ENCODE results near the gene NOS1. TPM values are rescaled to one million over a fixed set of nuclear protein-coding genes. Genes with fewer than 3 reads are reported as not detected.
"Not testable (repeated sequence)": the region's sequence is repeated elsewhere in the genome, so short reads cannot be mapped to it uniquely, and the experiment has no call there.

Gene NOS1
- total and polyA plus RNA-seq, 4 donors = 1.2 to 7.0 (median 3.4) TPM

DNA sequence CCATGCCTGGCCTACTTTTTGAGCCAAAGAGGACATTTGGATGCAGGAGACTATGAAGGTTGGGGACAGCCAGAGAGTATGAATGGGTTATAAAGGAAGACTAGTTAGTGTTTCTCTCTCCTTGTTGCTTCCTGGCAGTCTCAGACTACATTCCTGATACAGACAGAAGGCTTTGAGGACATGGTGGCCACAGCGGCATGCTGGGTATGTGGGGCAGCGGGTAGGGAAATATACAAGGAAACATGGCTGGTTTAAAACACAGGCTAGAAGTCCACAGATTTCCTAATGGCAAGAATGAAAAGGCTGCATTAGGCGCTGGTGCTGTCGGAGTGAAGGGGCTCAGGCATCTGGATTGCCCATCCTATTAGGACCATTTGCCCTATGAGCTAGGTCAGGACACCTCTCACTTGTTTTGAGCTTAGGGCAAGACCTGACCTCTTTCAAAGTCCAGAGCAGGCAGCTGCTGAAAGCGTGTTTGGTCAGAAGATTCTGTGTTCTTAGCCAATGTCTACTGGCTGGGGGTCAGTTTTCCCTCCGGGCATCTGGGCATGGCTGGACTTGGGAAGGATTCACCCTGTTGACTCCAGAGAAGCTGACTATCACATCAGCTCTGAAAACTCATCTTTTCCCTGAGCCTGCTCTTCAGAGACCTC, 151.0 kb downstream of the NOS1 start:
- no peaks in the 10 kb centered on the region for H3K9me3 ChIP-seq (ENCODE audit: control insufficient read depth, insufficient read depth, low read length)
- no peaks in the 10 kb centered on the region for H3K27me3 ChIP-seq (ENCODE audit: control insufficient read depth, insufficient read depth, low read length)
- DNase-seq (ENCODE audit: low read depth in 4 of 6, low spot score in 6 of 6) = no peak
- no peak overlapping the region for H3K27ac ChIP-seq (ENCODE audit: low read depth, low read length)
- H3K36me3 ChIP-seq (ENCODE audit: control insufficient read depth, insufficient read depth, low read length) = no peaks in the 10 kb centered on the region
- no peaks in the 10 kb centered on the region for H3K4me1 ChIP-seq (ENCODE audit: control insufficient read depth, insufficient read depth, low read length)
- WGBS (ENCODE audit: insufficient coverage) = 78% methylated on average over 6 of the region's 6 CpGs
- H3K4me3 ChIP-seq (ENCODE audit: low read depth, low read length) = no peak overlapping the region

DNA sequence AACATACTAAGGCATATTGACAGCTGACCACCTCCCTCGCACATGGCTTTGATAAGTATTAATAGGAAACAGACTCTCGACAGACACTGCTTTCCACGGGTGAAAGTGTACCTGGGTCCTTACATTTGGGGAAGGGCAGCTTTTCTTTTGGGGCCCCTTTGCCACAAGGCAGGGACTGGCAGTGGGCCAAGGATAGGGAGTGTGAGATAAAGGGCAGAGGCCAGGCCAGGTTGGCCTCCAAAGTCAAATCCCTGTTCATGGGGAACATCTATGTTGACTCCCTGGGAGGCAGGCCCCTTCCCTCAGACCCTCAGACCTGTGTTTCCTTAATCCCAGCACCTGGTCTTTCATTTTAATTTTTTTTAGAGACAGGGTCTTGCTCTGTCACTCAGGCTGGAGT, 151.8 kb downstream of the NOS1 start:
- 77% methylated on average over 2 of the region's 3 CpGs for WGBS (ENCODE audit: insufficient coverage)

GRCh38 chr12:117208811-117209455, 152.5 kb downstream of the NOS1 start:
- 81% methylated on average over 12 of the region's 13 CpGs for WGBS (ENCODE audit: insufficient coverage)
- no peaks in the 10 kb centered on the region for H3K27me3 ChIP-seq (ENCODE audit: control insufficient read depth, insufficient read depth, low read length)
- no peak overlapping the region for H3K4me3 ChIP-seq (ENCODE audit: low read depth, low read length)
- H3K9me3 ChIP-seq (ENCODE audit: control insufficient read depth, insufficient read depth, low read length) = no peaks in the 10 kb centered on the region
- no peak for DNase-seq (ENCODE audit: low read depth in 4 of 6, low spot score in 6 of 6)
- H3K36me3 ChIP-seq (ENCODE audit: control insufficient read depth, insufficient read depth, low read length) = no peaks in the 10 kb centered on the region
- H3K27ac ChIP-seq (ENCODE audit: low read depth, low read length) = no peak overlapping the region
- H3K4me1 ChIP-seq (ENCODE audit: control insufficient read depth, insufficient read depth, low read length) = no peaks in the 10 kb centered on the region

More for the DNA sequence above, 151.8 kb downstream of the NOS1 start:
- no peaks in the 10 kb centered on the region for H3K27me3 ChIP-seq (ENCODE audit: control insufficient read depth, insufficient read depth, low read length)
- DNase-seq (ENCODE audit: low read depth in 4 of 6, low spot score in 6 of 6) = no peak
- H3K9me3 ChIP-seq (ENCODE audit: control insufficient read depth, insufficient read depth, low read length) = no peaks in the 10 kb centered on the region
- H3K4me3 ChIP-seq (ENCODE audit: low read depth, low read length) = no peak overlapping the region
- no peak overlapping the region for H3K27ac ChIP-seq (ENCODE audit: low read depth, low read length)
- no peaks in the 10 kb centered on the region for H3K36me3 ChIP-seq (ENCODE audit: control insufficient read depth, insufficient read depth, low read length)
- H3K4me1 ChIP-seq (ENCODE audit: control insufficient read depth, insufficient read depth, low read length) = no peaks in the 10 kb centered on the region

DNA sequence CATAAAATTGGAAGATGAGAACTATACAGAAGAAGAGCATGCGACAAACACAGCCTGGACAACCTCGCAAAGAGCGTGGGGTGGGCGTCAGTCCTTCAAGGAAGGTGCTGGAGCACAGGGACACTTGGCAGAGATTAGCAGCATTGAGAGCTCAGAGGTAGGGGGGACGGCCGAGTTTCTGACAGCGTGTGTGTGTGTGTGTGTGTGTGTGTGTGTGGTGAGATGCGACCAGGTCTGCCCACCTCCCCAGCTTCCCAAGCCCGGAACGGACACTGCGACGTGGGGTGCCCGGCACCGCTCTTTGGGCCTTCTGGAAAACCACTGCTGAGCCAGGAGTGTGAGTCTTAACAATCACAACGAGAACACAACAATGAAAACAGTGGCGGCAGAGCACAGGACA, 153.2 kb downstream of the NOS1 start:
- no peak overlapping the region for H3K4me3 ChIP-seq (ENCODE audit: low read depth, low read length)
- no peak overlapping the region for H3K27ac ChIP-seq (ENCODE audit: low read depth, low read length)
- H3K9me3 ChIP-seq (ENCODE audit: control insufficient read depth, insufficient read depth, low read length) = no peaks in the 10 kb centered on the region
- H3K4me1 ChIP-seq (ENCODE audit: control insufficient read depth, insufficient read depth, low read length) = no peaks in the 10 kb centered on the region
- H3K27me3 ChIP-seq (ENCODE audit: control insufficient read depth, insufficient read depth, low read length) = no peaks in the 10 kb centered on the region
- 79% methylated on average over 14 of the region's 16 CpGs for WGBS (ENCODE audit: insufficient coverage)
- DNase-seq (ENCODE audit: low read depth in 4 of 6, low spot score in 6 of 6) = no peak
- H3K36me3 ChIP-seq (ENCODE audit: control insufficient read depth, insufficient read depth, low read length) = no peaks in the 10 kb centered on the region

DNA sequence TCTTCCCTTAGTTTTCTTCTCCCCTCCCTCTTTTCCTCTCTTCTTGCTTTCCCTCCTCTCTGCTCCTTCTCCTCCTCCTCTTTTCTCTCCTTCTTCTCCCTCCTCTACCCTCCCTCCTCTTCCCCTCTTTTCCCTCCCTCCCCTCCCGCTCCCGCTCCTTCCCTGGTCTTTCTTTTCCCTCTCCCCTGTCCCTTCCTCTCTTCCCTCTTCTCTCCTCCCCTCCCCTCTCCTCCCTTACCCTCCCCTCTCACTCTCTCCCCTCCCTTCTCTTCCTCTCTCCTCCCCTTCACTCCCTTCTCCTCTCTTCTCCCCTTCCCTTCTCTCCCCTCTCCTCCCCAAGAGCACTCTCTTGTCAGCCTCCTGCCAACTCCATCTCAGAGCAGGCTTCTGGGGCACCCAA, 153.8 kb downstream of the NOS1 start:
- no peaks in the 10 kb centered on the region for H3K9me3 ChIP-seq (ENCODE audit: control insufficient read depth, insufficient read depth, low read length)
- no peaks in the 10 kb centered on the region for H3K27me3 ChIP-seq (ENCODE audit: control insufficient read depth, insufficient read depth, low read length)
- H3K36me3 ChIP-seq (ENCODE audit: control insufficient read depth, insufficient read depth, low read length) = no peaks in the 10 kb centered on the region
- 59% methylated on average over 2 of the region's 2 CpGs for WGBS (ENCODE audit: insufficient coverage)
- no peak overlapping the region for H3K27ac ChIP-seq (ENCODE audit: low read depth, low read length)
- H3K4me3 ChIP-seq (ENCODE audit: low read depth, low read length) = no peak overlapping the region
- no peak for DNase-seq (ENCODE audit: low read depth in 4 of 6, low spot score in 6 of 6)
- H3K4me1 ChIP-seq (ENCODE audit: control insufficient read depth, insufficient read depth, low read length) = no peaks in the 10 kb centered on the region

GRCh38 chr12:117202556-117202955, 158.9 kb downstream of the NOS1 start:
- Histone ChIP-seq H3K9me3 (ENCODE audit: control insufficient read depth, insufficient read depth, low read length) (no peaks in the 10 kb centered on the region), H3K4me3 (ENCODE audit: low read depth, low read length) (no peak overlapping the region), H3K4me1 (ENCODE audit: control insufficient read depth, insufficient read depth, low read length) (no peaks in the 10 kb centered on the region), H3K27me3 (ENCODE audit: control insufficient read depth, insufficient read depth, low read length) (no peaks in the 10 kb centered on the region), H3K36me3 (ENCODE audit: control insufficient read depth, insufficient read depth, low read length) (no peaks in the 10 kb centered on the region), H3K27ac (ENCODE audit: low read depth, low read length) (no peak overlapping the region)
- 89% methylated on average over 9 of the region's 9 CpGs for WGBS (ENCODE audit: insufficient coverage)
- DNase-seq (ENCODE audit: low read depth in 4 of 6, low spot score in 6 of 6) = no peak

DNA sequence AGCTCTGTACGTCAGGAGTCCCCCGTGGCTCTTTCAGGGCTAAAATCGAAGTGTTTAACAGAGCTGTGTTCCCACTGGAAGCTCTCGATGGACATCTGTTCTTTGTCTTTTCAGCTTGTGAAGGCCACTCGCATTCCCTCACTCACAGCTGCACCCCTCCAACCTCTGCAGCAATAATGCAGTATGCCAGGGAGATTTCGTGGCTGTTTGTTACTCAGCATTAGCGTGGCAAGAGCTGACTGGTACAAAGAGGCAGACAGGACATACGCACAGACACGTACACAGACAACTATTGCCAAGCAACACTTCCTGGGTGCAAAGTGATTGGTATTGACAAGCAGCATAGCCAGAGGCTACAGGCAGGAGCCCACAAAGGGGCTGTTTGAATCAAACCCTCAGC, 159.4 kb downstream of the NOS1 start:
- WGBS (ENCODE audit: insufficient coverage) = 93% methylated on average over 9 of the region's 9 CpGs
- no peak overlapping the region for H3K27ac ChIP-seq (ENCODE audit: low read depth, low read length)
- DNase-seq (ENCODE audit: low read depth in 4 of 6, low spot score in 6 of 6) = no peak
- no peaks in the 10 kb centered on the region for H3K9me3 ChIP-seq (ENCODE audit: control insufficient read depth, insufficient read depth, low read length)
- H3K4me3 ChIP-seq (ENCODE audit: low read depth, low read length) = no peak overlapping the region
- H3K4me1 ChIP-seq (ENCODE audit: control insufficient read depth, insufficient read depth, low read length) = no peaks in the 10 kb centered on the region
- no peaks in the 10 kb centered on the region for H3K36me3 ChIP-seq (ENCODE audit: control insufficient read depth, insufficient read depth, low read length)
- no peaks in the 10 kb centered on the region for H3K27me3 ChIP-seq (ENCODE audit: control insufficient read depth, insufficient read depth, low read length)

DNA sequence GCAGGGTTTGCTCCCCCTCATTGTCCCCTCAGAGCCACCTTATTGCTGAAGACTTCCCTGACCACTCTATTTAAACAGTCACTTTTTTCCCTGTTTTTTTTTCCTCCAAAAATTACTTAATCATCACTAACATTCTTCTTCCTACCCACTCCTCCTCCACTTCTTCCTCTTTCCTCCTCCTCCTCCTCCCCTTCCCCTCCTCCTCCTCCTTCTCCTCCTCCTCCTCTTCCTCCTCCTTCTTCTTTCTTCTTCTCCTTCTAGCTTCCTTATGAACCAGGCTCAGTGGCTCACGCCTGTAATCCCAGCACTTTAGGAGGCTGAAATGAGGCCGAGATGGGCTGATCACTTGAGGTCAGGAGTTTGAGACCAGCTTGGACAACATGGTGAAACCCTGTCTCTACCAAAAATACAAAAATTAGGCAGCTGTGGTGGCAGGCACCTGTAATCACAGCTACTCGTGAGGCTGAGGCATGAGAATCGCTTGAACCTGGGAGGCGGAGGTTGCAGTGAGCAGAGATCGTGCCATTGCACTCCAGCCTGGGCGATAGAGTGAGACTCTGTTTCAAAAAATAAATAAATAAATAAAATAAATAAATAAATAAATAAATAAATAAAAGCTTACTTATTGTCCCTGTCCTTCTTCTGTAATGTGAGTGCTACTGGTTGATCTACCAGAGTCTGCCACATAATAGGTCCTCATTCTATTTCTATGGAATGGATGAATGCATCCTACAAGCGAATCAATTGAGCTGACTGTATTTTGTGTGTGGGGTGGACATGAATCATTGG, 161.3 kb downstream of the NOS1 start:
- not testable (repeated sequence) for H3K4me1 ChIP-seq (ENCODE audit: control insufficient read depth, insufficient read depth, low read length); H3K36me3 ChIP-seq (ENCODE audit: control insufficient read depth, insufficient read depth, low read length); H3K27ac ChIP-seq (ENCODE audit: low read depth, low read length); H3K4me3 ChIP-seq (ENCODE audit: low read depth, low read length); DNase-seq (ENCODE audit: low read depth in 4 of 6, low spot score in 6 of 6); H3K27me3 ChIP-seq (ENCODE audit: control insufficient read depth, insufficient read depth, low read length); H3K9me3 ChIP-seq (ENCODE audit: control insufficient read depth, insufficient read depth, low read length)
- WGBS (ENCODE audit: insufficient coverage) = 83% methylated on average over 2 of the region's 8 CpGs

GRCh38 chr12:117196334-117196733, 165.1 kb downstream of the NOS1 start:
- not testable (repeated sequence) for H3K36me3 ChIP-seq (ENCODE audit: control insufficient read depth, insufficient read depth, low read length); H3K4me3 ChIP-seq (ENCODE audit: low read depth, low read length); H3K9me3 ChIP-seq (ENCODE audit: control insufficient read depth, insufficient read depth, low read length); H3K27ac ChIP-seq (ENCODE audit: low read depth, low read length); H3K27me3 ChIP-seq (ENCODE audit: control insufficient read depth, insufficient read depth, low read length); DNase-seq (ENCODE audit: low read depth in 4 of 6, low spot score in 6 of 6); H3K4me1 ChIP-seq (ENCODE audit: control insufficient read depth, insufficient read depth, low read length)
- WGBS (ENCODE audit: insufficient coverage) = 94% methylated on average over 6 of the region's 6 CpGs
